GM06990 (cell line): ENCODE measurements around the gene DPEP1.

Experiments used
- DNase-seq: peaks from one replicate; pipeline ENCODE4 v3.0.0-alpha.2; 2011; ENCODE audit not compliant: insufficient read length; ENCODE audit errors: extremely low read depth
- H3K27me3 ChIP-seq: replicated peaks from 2 replicates; pipeline ENCODE4 v1.6.0; 2011; ENCODE audit warnings: low read length; ENCODE audit not compliant: control insufficient read depth, insufficient read depth
- H3K36me3 ChIP-seq: 2 replicates; pipeline ENCODE4 v1.5.1; 2011; ENCODE audit warnings: low read length; ENCODE audit not compliant: control insufficient read depth, insufficient read depth
- H3K4me3 ChIP-seq: replicated peaks from 2 replicates; pipeline ENCODE4 v1.5.1; 2011; ENCODE audit warnings: low read depth, mild to moderate bottlenecking, control low read depth, low read length
- TF ChIP-seq, protein P1 (sequence below): IDR thresholded peaks from 2 replicates; pipeline ENCODE4 v1.5.1; 2011; ENCODE audit warnings: low read length, control low read depth, mild to moderate bottlenecking, inconsistent platforms; ENCODE audit not compliant: insufficient read depth, poor library complexity, severe bottlenecking

Gene DPEP1

DNA sequence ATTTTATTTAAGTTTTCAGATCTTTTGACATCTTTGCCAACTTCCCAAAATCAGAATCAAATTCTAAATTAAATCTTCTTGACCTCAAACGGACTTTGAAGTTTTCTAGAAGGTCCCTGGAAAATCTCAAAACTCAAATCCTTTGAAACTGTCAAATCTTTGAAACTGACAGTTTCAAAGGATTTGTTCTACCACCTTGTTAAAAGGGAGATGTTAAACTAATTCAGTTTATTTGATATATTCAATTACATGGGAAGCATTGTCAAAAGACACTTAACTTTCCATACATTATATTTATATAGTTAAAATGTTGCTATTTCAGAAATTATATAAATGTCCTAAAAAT lies 3.4 kb upstream of the DPEP1 start:
- no peak for DNase-seq
- no peaks in the 10 kb centered on the region for H3K36me3 ChIP-seq
- no peaks in the 10 kb centered on the region; the same call in 1 of the 2 replicates for H3K27me3 ChIP-seq
- no peak overlapping the region for H3K4me3 ChIP-seq
- TF ChIP-seq, protein P1, sequence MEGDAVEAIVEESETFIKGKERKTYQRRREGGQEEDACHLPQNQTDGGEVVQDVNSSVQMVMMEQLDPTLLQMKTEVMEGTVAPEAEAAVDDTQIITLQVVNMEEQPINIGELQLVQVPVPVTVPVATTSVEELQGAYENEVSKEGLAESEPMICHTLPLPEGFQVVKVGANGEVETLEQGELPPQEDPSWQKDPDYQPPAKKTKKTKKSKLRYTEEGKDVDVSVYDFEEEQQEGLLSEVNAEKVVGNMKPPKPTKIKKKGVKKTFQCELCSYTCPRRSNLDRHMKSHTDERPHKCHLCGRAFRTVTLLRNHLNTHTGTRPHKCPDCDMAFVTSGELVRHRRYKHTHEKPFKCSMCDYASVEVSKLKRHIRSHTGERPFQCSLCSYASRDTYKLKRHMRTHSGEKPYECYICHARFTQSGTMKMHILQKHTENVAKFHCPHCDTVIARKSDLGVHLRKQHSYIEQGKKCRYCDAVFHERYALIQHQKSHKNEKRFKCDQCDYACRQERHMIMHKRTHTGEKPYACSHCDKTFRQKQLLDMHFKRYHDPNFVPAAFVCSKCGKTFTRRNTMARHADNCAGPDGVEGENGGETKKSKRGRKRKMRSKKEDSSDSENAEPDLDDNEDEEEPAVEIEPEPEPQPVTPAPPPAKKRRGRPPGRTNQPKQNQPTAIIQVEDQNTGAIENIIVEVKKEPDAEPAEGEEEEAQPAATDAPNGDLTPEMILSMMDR, result no peak

DNA sequence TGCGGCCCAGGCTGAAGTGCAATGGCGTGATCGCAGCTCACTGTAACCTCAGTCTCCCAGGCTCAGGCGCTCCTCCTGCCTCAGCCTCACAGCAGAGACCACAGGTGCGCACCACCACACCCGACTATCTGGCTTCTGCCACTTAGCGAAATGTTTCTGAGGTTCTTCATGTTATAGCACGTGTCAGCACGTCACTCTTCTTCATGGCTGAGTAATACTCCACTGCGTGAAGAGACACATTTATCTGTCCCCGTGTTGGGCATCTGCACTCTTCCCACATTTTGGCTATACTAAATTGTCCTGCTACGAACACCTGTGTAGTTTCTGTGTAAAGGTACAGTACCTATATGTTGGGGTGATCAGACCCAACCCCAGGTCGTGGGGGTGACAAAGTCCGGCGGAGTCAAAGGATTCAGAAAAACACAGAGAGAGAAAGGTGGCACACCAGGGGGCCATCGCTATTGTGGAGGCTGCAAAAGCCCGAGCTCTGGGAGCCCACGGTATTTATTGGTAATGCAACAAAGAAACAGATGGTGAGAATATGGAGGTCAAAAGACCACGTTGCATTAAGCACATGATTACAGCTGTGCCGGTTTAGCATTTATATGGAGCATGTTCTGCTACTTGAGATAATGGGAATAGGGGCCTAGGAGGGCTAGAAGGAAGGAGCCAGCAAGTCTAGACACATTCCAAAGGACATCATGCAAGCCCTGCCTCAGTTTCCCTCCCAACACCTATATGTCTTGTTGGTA lies 851 bp upstream of the DPEP1 start:
- DNase-seq, result no peak
- Histone ChIP-seq H3K36me3 (no peaks in the 10 kb centered on the region), H3K4me3 (no peak overlapping the region), H3K27me3 (no peaks in the 10 kb centered on the region; the same call in 1 of the 2 replicates)
- TF ChIP-seq, protein P1, result no peak

DNA sequence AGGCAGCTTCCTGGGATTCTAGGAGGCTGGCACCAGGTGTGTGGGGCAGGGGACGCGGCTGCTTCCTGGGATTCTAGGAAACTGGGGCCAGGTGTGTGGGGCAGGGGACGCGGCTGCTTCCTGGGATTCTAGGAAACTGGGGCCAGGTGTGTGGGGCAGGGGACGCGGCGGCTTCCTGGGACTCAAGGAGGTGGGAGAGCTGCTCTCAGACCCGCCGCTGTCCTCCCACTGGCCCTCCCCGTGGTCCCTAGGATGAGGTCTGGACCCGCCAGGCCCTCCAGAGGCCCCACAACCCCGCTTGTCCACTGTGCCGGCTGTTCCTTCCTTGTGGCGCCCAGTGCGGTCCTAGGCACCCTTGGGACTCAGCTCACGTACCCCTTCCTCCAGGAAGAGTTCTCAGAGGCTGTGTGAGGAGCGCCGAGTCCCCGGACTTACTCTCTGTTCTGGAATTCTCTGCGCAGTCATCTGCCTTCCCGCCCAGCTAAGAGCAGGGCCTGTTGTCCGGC lies 565 bp downstream of the DPEP1 start:
- no peak for DNase-seq
- no peaks in the 10 kb centered on the region for H3K36me3 ChIP-seq
- TF ChIP-seq, protein P1, result no peak
- H3K27me3 ChIP-seq, result no peaks in the 10 kb centered on the region; the same call in 1 of the 2 replicates
- no peak overlapping the region for H3K4me3 ChIP-seq

DNA sequence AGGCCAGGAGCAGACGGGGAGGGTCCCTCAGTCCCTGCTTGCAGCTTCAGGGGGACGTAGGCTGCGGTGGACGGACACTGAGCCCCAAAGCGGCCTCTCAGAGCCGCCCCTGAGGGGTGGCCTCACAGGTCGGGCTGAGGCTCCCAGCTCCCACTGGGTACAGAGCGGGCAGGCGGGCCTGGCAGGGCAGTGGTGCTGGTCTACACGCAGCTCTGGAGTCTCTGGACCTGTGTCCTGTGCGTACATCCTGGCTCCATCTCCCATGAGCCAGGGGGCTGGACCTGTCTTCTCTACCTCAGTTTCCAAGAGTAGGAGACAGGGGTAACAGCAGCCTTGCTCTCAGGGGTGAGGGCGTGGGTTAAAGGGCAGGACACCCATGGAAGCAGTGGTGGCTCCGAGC lies 1.7 kb downstream of the DPEP1 start:
- H3K27me3 ChIP-seq, result no peaks in the 10 kb centered on the region; the same call in 1 of the 2 replicates
- DNase-seq, result no peak
- TF ChIP-seq, protein P1, result no peak
- no peaks in the 10 kb centered on the region for H3K36me3 ChIP-seq
- H3K4me3 ChIP-seq, result no peak overlapping the region

DNA sequence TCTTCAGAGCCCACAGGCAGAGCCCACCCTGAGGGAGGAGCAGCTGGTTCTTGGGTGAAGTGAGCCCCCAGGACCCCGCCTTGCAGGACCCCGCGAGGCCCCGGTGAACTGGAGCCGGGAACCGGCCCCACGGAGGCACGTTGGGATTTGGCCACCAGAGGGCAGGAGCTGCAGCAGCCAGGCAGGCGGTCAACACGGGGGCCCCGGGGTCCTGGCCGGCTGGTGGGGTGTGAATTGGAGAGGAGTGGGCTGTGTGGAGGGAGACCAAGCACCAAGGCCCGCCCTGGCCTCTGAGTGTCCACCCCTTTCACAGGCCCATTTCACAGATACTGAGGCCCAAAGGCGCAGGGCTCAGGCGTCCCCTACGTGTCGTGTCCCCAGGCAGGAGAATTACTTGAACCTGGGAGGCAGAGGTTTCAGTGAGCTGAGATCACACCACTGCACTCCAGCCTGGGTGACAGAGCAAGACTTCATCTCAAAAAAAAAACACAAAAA lies 2.2 kb downstream of the DPEP1 start:
- no peak for DNase-seq
- Histone ChIP-seq H3K36me3 (no peaks in the 10 kb centered on the region), H3K27me3 (no peaks in the 10 kb centered on the region; the same call in 1 of the 2 replicates), H3K4me3 (no peak overlapping the region)
- TF ChIP-seq, protein P1, result peak; percentile 58

DNA sequence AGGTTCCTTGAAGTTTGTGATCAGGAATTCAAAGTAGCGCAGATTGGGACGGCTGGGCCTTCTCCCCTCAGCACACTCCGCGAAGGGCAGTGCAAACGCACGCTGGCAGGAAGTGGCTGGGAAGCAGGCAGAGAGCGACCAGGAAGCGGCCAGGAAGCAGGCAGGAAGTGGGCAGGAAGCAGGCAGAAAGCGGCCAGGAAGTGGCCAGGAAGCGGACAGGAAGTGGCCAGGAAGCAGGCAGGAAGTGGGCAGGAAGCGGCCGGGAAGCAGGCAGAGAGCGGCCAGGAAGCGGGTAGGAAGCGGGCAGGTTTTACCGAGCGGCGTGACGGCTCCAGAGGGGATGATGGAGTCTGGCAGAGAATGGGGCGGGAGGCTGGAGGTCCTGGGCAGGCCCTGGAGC lies 3.2 kb downstream of the DPEP1 start:
- Histone ChIP-seq H3K27me3 (no peaks in the 10 kb centered on the region; the same call in 1 of the 2 replicates), H3K4me3 (no peak overlapping the region), H3K36me3 (no peaks in the 10 kb centered on the region)
- no peak for DNase-seq
- TF ChIP-seq, protein P1, result no peak
